Gastroesophageal sphincter (tissue), 3 donors: ENCODE measurements around the gene GINS2.

Source experiments
- POLR2A ChIP-seq, 2 donors: fragments of 450-650 bp; IDR thresholded peaks; one replicate each; pipeline ENCODE4 v1.6.1; 2017; ENCODE audit warnings: antibody characterized with exemption in 2 of 2, mild to moderate bottlenecking in 2 of 2, moderate library complexity in 1 of 2
- TF ChIP-seq, protein P1 (sequence below), 4 experiments: fragments of 200-600 bp in 2 of 4; fragments of 450-650 bp in 2 of 4; sonication (generic) in 1 of 4; IDR thresholded peaks; one replicate each; pipeline ENCODE4 v1.5.1; 2017 to 2019; ENCODE audit warnings: antibody characterized with exemption in 4 of 4, mild to moderate bottlenecking in 2 of 4, moderate library complexity in 2 of 4

DNA sequence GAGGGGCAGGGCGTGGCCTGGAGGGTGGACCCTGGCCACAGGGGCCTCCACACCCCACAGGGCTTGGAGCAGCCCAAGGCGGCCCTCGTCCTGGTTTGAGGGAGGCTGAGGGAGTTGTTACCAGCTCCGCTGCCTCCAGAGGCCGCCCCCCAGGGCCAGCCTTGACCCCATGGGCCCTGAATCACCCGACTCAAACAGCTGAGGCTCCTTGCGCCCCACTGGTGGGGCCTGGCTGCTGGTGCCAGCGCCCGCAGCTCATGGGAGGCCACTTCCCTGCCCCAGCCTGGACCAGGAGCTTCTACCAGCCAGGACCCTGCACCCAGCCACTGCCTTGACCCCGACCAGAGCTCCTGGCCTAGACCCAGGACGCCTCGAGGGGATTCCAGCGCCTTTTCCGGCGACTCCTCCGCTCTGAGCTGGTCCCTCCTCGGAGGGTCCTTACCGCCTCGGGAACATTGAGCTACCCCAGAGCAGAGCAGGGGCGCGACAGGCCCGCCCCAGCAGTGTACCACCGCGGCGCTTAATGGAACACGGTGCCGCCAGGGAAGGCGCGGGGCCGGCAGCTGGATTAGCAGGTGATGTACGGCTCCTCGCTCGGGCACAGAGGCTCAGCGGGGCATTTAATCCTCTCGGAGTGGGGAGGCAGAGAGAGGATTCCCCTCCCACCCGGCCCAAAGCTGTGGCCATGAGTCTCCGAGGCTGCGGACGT, 38.5 kb downstream of the GINS2 start:
- TF ChIP-seq, protein P1, sequence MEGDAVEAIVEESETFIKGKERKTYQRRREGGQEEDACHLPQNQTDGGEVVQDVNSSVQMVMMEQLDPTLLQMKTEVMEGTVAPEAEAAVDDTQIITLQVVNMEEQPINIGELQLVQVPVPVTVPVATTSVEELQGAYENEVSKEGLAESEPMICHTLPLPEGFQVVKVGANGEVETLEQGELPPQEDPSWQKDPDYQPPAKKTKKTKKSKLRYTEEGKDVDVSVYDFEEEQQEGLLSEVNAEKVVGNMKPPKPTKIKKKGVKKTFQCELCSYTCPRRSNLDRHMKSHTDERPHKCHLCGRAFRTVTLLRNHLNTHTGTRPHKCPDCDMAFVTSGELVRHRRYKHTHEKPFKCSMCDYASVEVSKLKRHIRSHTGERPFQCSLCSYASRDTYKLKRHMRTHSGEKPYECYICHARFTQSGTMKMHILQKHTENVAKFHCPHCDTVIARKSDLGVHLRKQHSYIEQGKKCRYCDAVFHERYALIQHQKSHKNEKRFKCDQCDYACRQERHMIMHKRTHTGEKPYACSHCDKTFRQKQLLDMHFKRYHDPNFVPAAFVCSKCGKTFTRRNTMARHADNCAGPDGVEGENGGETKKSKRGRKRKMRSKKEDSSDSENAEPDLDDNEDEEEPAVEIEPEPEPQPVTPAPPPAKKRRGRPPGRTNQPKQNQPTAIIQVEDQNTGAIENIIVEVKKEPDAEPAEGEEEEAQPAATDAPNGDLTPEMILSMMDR (IDR thresholded peaks at IDR 0.05), result no peak
- no peak for TF ChIP-seq POLR2A (IDR thresholded peaks at IDR 0.05)
